Transverse colon (tissue), 4 donors: ENCODE results near the gene KIF26A. TPM values are rescaled to one million over a fixed set of nuclear protein-coding genes. Genes with fewer than 3 reads are reported as not detected.

Experiments used
- DNase-seq: peaks from one replicate; pipeline ENCODE4 v3.0.0-alpha.2; 2019
- H3K27ac ChIP-seq, 4 donors: fragments of 200-600 bp; sonication (generic); 2 replicates each; pipeline ENCODE4 v1.5.1; 2016 to 2018; ENCODE audit warnings: inconsistent platforms in 4 of 4
- H3K27me3 ChIP-seq: fragments of 200-600 bp; sonication (generic); 2 replicates; pipeline ENCODE4 v1.5.1; 2017; ENCODE audit warnings: inconsistent platforms
- H3K36me3 ChIP-seq, 4 donors: fragments of 200-600 bp; sonication (generic); 2 replicates each; pipeline ENCODE4 v1.5.1; 2017 to 2019; ENCODE audit warnings: inconsistent platforms in 4 of 4
- H3K4me1 ChIP-seq, 4 donors: fragments of 200-600 bp; sonication (generic); 2 replicates each; pipeline ENCODE4 v1.5.1; 2017 to 2020; ENCODE audit warnings: inconsistent platforms in 4 of 4
- H3K4me3 ChIP-seq, 4 donors: fragments of 200-600 bp; sonication (generic); 1 replicate in 1 of 4; 2 replicates in 3 of 4; pipeline versions ENCODE4 v1.5.1 to v1.6.1; 2017 to 2019; ENCODE audit warnings: inconsistent platforms in 4 of 4
- H3K9me3 ChIP-seq, 2 donors: fragments of 200-600 bp; sonication (generic); 2 replicates each; pipeline ENCODE4 v1.5.1; 2017 to 2019; ENCODE audit warnings: inconsistent platforms in 2 of 2
- CTCF ChIP-seq, 5 experiments: fragments of 200-600 bp in 3 of 5; fragments of 450-650 bp in 2 of 5; sonication (generic) in 3 of 5; IDR thresholded peaks; 1 replicate in 2 of 5; 2 replicates in 3 of 5; pipeline ENCODE4 v1.5.1; 2016 to 2017; ENCODE audit warnings: antibody characterized with exemption in 5 of 5, inconsistent platforms in 3 of 5, mild to moderate bottlenecking in 2 of 5, moderate library complexity in 1 of 5
- EP300 ChIP-seq: sonication (generic); formaldehyde crosslinking; IDR thresholded peaks from one replicate; pipeline ENCODE4 v1.6.1; 2017; ENCODE audit warnings: antibody characterized with exemption, low read depth
- POLR2A ChIP-seq: fragments of 450-650 bp; IDR thresholded peaks from one replicate; pipeline ENCODE4 v1.6.1; 2016; ENCODE audit warnings: antibody characterized with exemption, mild to moderate bottlenecking, moderate library complexity
- POLR2AphosphoS5 ChIP-seq, 3 donors: sonication (generic); formaldehyde crosslinking; IDR thresholded peaks; one replicate each; pipeline ENCODE4 v1.6.1; 2016; ENCODE audit warnings: antibody characterized with exemption in 3 of 3
- WGBS, 2 donors: methylation state at CpG; one replicate each; pipeline ENCODE4 v1.1.5; 2018; ENCODE audit warnings: low coverage in 1 of 2; 5-methylcytosine and 5-hydroxymethylcytosine counted together
- in situ Hi-C, 4 donors: fragments of 200-750 bp; cut with MboI; loops; one replicate each; pipeline versions ENCODE4 v1.15.0 to v1.15.1; 2017; ENCODE audit warnings: low sequenced_read_pairs in 3 of 4, low pct_ligation_motif_present in 1 of 4, low pct_unique_long_range_greater_than_20kb in 1 of 4
- intact Hi-C: fragments of 100-400 bp; cut with DNase I; formaldehyde crosslinking; loops from one replicate; pipeline ENCODE4 v1.15.1; 2023; ENCODE audit warnings: low total_unique reads
- total RNA-seq, 4 donors: library from RNA; depleted of rRNA; stranded (reverse); fragments of >200 nt; gene quantifications; one replicate each; pipeline ENCODE4 v1.1.0, GENCODE V29; 2016

KIF26A gene
- total RNA-seq, 4 donors from 2014 or later: 2.2 to 7.8 (median 4.4) TPM

GRCh38 chr14:104172349-104172748 lies 34.0 kb downstream of the KIF26A start:
- H3K36me3 ChIP-seq: no peaks in the 10 kb centered on the region
- no peak for DNase-seq
- no peak overlapping the region for H3K27ac ChIP-seq
- H3K4me3 ChIP-seq: no peak overlapping the region
- TF ChIP-seq EP300 (no peak), CTCF (IDR thresholded peaks at IDR 0.05) (no peak), POLR2AphosphoS5 (IDR thresholded peaks at IDR 0.05) (no peak), POLR2A (no peak)
- H3K4me1 ChIP-seq: no peaks in the 10 kb centered on the region
- in situ Hi-C loops (no loop called here), intact Hi-C loops (no loop called here)
- H3K27me3 ChIP-seq: no peaks in the 10 kb centered on the region
- H3K9me3 ChIP-seq: no peaks in the 10 kb centered on the region
- WGBS, 2 donors: 84% methylated on average over 13 of the region's 13 CpGs; no CpG with 5 or more reads in 1 of the 2 donors

GRCh38 chr14:104172880-104173279 lies 34.5 kb downstream of the KIF26A start:
- no peaks in the 10 kb centered on the region for H3K9me3 ChIP-seq
- intact Hi-C loops: no loop called here
- no peaks in the 10 kb centered on the region for H3K36me3 ChIP-seq
- TF ChIP-seq CTCF (IDR thresholded peaks at IDR 0.05): no peak
- TF ChIP-seq POLR2A: no peak
- DNase-seq: no peak
- in situ Hi-C loops: no loop called here
- H3K4me3 ChIP-seq: no peak overlapping the region
- H3K4me1 ChIP-seq: no peaks in the 10 kb centered on the region
- WGBS, 2 donors: 94% methylated on average over 21 of the region's 27 CpGs; no CpG with 5 or more reads in 1 of the 2 donors
- H3K27me3 ChIP-seq: no peaks in the 10 kb centered on the region
- H3K27ac ChIP-seq: no peak overlapping the region

GRCh38 chr14:104174051-104174450 lies 35.7 kb downstream of the KIF26A start:
- Histone ChIP-seq H3K4me3 (no peak overlapping the region), H3K27me3 (no peaks in the 10 kb centered on the region), H3K36me3 (no peaks in the 10 kb centered on the region), H3K9me3 (no peaks in the 10 kb centered on the region), H3K27ac (no peak overlapping the region), H3K4me1 (no peaks in the 10 kb centered on the region)
- in situ Hi-C loops: no loop called here
- no peak for DNase-seq
- TF ChIP-seq EP300: no peak
- no peak for TF ChIP-seq CTCF (IDR thresholded peaks at IDR 0.05)
- no peak for TF ChIP-seq POLR2A
- TF ChIP-seq POLR2AphosphoS5 (IDR thresholded peaks at IDR 0.05): no peak
- WGBS, 2 donors: 94% methylated on average over 22 of the region's 22 CpGs; no CpG with 5 or more reads in 1 of the 2 donors
- intact Hi-C loops: no loop called here

GRCh38 chr14:104175041-104175440 lies 36.7 kb downstream of the KIF26A start:
- intact Hi-C loops: no loop called here
- no peak for TF ChIP-seq POLR2A
- no peak for TF ChIP-seq POLR2AphosphoS5 (IDR thresholded peaks at IDR 0.05)
- TF ChIP-seq EP300: no peak
- no peak for TF ChIP-seq CTCF (IDR thresholded peaks at IDR 0.05)
- H3K9me3 ChIP-seq: no peaks in the 10 kb centered on the region
- no peak overlapping the region for H3K27ac ChIP-seq
- 92% methylated on average over 30 of the region's 35 CpGs; no CpG with 5 or more reads in 1 of the 2 donors for WGBS, 2 donors
- H3K36me3 ChIP-seq: no peaks in the 10 kb centered on the region
- no peaks in the 10 kb centered on the region for H3K4me1 ChIP-seq
- in situ Hi-C loops: no loop called here
- no peak overlapping the region for H3K4me3 ChIP-seq
- no peaks in the 10 kb centered on the region for H3K27me3 ChIP-seq
- no peak for DNase-seq
